GM20000 (cell line): ENCODE measurements around the gene CNTF.

Source experiments
- DNase-seq: peaks from one replicate; pipeline ENCODE4 v3.0.0; 2012; ENCODE audit warnings: low spot score
- TF ChIP-seq, protein P1 (sequence below): IDR thresholded peaks from 2 replicates; pipeline ENCODE4 v1.5.1; 2012; ENCODE audit warnings: mild to moderate bottlenecking, control low read depth; ENCODE audit errors: extremely low read depth, missing control alignments

CNTF gene

DNA sequence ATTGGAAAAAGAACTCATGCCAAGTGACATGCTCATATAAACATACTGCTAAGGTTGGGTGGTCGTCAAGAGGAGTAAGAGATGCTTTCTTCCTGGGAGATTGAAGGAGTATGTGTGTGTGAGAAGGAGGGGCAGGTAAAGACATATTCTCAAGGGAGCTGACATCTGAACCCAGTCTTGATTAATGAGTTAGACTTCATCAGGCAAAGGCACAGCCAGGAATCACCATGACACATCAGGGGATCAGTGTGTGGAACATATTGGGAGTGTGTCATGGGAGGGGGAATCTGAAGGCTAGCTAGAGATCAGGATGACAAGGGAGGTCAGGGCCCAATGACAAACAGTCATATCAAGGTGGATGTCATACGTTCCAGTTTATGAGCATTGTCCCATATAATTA is 14.9 kb downstream of the CNTF start:
- TF ChIP-seq, protein P1, sequence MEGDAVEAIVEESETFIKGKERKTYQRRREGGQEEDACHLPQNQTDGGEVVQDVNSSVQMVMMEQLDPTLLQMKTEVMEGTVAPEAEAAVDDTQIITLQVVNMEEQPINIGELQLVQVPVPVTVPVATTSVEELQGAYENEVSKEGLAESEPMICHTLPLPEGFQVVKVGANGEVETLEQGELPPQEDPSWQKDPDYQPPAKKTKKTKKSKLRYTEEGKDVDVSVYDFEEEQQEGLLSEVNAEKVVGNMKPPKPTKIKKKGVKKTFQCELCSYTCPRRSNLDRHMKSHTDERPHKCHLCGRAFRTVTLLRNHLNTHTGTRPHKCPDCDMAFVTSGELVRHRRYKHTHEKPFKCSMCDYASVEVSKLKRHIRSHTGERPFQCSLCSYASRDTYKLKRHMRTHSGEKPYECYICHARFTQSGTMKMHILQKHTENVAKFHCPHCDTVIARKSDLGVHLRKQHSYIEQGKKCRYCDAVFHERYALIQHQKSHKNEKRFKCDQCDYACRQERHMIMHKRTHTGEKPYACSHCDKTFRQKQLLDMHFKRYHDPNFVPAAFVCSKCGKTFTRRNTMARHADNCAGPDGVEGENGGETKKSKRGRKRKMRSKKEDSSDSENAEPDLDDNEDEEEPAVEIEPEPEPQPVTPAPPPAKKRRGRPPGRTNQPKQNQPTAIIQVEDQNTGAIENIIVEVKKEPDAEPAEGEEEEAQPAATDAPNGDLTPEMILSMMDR = no peak
- DNase-seq = no peak

DNA sequence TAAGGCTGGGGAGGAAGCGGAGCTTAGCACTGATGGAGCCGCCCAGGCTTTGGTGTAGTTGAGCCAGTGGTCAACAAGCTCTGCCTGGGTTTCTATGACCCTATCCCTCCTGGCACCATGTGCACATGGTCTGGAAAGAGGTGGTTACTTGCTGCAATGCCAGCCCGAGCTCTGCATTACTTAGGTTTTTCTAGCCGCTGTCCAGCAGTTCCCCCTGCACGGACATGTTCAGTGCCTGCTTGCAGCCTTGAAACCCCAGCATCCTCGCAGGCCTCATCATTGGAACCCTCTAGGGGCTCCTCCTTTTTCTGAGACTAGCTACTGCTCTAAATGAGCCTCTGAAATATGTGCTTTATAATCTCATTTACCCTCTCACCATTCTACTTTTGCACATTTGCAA is 16.6 kb downstream of the CNTF start:
- TF ChIP-seq, protein P1 = no peak
- no peak for DNase-seq

DNA sequence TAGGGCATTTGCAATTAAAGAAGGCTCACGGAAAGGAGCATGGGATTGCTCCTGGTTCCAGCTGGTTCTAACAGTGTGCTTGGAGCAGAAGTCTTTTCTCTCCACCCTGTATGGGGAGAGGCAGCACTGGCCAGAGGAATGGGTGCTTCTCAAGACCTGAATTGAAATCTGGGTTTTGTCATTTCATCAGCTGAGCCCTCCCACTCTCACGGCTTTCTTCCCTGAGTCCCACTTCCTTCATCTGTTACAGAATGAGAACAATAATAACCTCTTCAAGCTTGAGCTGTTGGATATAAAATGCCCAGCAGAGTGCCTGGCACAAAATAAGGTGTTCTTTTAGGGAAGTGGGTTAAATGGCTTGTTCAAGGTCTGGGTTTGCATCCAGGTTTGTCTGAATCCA is 17.2 kb downstream of the CNTF start:
- DNase-seq = no peak
- TF ChIP-seq, protein P1 = no peak

DNA sequence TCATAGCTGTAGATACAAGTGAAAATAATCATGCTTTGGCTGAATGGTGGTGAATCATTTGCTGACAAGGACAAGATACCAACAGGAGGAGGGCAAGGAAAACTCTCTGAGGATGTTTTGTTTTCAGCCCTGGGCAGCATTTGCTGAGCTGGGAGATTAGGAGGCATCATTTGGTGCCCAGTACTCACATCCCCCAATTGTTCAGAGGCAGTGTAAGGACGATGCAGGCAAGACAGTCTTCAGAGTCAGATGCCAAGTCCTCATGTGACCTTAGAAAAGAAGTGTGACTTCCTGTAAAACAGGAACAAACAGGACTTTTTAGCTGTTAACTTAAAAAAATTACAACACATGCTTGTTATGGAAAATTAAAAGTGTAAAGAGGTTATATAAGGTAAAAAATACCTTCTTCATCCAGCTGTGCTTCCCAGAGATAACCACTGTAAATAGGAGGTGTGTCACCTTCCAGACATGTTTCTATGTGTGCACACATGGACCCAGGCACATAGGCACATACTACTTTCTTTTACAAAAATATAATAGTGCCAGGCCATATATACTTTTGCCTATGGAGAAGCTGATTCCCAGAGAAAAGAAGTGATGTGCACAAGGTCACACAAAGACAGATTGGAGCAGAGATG is 18.0 kb downstream of the CNTF start:
- TF ChIP-seq, protein P1 = no peak
- no peak for DNase-seq

DNA sequence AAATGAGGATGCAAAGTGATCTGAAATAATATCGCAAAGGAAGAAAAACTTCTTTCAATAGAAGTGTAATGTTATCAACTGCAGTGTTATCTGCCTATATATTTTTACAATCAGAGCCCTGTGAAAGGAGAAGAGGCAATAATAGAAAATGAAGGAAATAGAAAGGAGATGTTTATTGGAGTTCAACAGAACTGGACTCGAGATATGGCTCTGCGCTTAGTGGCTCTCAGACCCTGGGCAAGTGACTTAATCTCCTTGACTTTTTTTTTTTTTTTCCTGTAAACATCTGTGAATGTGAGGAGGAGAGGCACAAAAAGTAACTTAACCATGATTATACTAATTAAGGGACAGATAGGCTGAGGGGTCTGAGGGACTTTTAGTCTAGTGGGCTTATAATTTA is 18.9 kb downstream of the CNTF start:
- no peak for DNase-seq
- TF ChIP-seq, protein P1 = no peak

DNA sequence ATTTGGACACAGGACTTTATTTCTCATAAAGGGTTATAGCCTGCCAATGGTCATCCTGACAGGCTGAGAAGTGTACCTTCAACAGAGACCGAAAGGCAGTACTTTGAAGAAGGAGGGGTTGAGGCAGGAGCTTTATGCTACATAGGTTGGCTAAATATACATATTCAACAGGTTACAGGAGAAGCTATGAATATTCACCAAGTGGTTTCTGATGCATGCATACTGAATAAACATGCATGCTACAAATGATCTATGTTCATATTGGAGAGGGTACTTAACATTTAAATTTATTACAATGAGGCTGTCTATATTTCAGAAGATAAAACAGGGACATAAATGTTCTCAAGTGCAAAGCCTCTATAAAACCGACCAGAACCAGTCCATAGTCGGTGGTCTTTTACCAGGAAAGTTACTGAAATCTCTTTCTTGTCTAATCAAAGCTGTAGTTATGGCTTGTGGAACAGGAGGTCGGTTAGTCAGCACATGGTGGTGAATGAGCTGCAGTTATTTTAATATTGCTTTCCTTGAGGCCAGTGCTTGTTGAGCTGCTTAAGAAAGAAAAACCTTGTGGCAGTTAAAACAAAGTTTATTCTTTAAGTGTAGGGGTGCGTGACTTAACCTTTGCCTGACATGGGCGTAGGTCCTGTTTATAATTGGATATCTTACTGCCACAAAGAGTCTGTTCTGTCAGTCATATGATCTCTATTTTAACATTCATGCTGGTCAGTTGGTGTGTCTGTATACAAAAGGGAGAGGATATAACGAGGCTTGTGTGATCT is 19.5 kb downstream of the CNTF start:
- DNase-seq = no peak
- TF ChIP-seq, protein P1 = no peak

DNA sequence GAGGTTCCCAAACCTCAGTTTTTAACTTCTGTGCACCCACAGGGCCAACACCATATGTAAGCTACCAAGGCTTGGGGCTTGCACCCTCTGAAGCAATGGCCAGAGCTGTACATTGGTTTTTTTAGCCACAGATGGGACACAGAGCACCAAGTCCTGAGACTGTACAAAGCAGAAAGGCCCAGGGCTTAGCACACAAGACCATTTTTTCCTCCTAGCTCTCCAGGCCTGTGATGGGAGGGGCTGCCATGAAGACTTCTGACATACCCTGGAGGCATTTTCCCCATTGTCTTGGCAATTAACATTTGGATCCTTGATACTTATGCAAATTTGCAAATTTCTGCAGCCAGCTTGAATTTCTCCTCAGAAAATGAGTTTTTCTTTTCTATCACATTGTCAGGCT is 23.4 kb downstream of the CNTF start:
- no peak for DNase-seq
- TF ChIP-seq, protein P1 = no peak
